ENCODE data around the gene CAMK2D. TPM values are rescaled to one million over a fixed set of nuclear protein-coding genes. Genes with fewer than 3 reads are reported as not detected.

CAMK2D gene
- total RNA-seq, 1 experiment from 2014 or later, result 21.5 TPM

- Histone ChIP-seq H3K36me3 (replicated peaks; ENCODE audit: control insufficient read depth, insufficient read depth, low read length) (no peaks in the 10 kb centered on the region), H3K4me3 (ENCODE audit: insufficient read depth, low read depth, low read length) (no peak overlapping the region), H3K27me3 (ENCODE audit: control insufficient read depth, insufficient read depth, low read length) (no peaks in the 10 kb centered on the region)
- DNase-seq, result no peak
Observed at GRCh38 chr4:113638562-113638832, 123.0 kb downstream of the CAMK2D start.

GRCh38 chr4:113637823-113638561, 123.5 kb downstream of the CAMK2D start:
- H3K36me3 ChIP-seq (replicated peaks; ENCODE audit: control insufficient read depth, insufficient read depth, low read length), result no peaks in the 10 kb centered on the region
- H3K4me3 ChIP-seq (ENCODE audit: insufficient read depth, low read depth, low read length), result no peak overlapping the region
- no peaks in the 10 kb centered on the region for H3K27me3 ChIP-seq (ENCODE audit: control insufficient read depth, insufficient read depth, low read length)
- no peak for DNase-seq

GRCh38 chr4:113637363-113637762, 124.2 kb downstream of the CAMK2D start:
- H3K36me3 ChIP-seq (replicated peaks; ENCODE audit: control insufficient read depth, insufficient read depth, low read length), result no peaks in the 10 kb centered on the region
- no peak overlapping the region for H3K4me3 ChIP-seq (ENCODE audit: insufficient read depth, low read depth, low read length)
- H3K27me3 ChIP-seq (ENCODE audit: control insufficient read depth, insufficient read depth, low read length), result no peaks in the 10 kb centered on the region
- DNase-seq, result no peak

GRCh38 chr4:113636877-113637276, 124.7 kb downstream of the CAMK2D start:
- Histone ChIP-seq H3K27me3 (ENCODE audit: control insufficient read depth, insufficient read depth, low read length) (no peaks in the 10 kb centered on the region), H3K36me3 (replicated peaks; ENCODE audit: control insufficient read depth, insufficient read depth, low read length) (no peaks in the 10 kb centered on the region), H3K4me3 (ENCODE audit: insufficient read depth, low read depth, low read length) (no peak overlapping the region)
- DNase-seq, result no peak

GRCh38 chr4:113636438-113636818, 125.1 kb downstream of the CAMK2D start:
- DNase-seq, result no peak
- Histone ChIP-seq H3K4me3 (ENCODE audit: insufficient read depth, low read depth, low read length) (no peak overlapping the region), H3K36me3 (replicated peaks; ENCODE audit: control insufficient read depth, insufficient read depth, low read length) (no peaks in the 10 kb centered on the region), H3K27me3 (ENCODE audit: control insufficient read depth, insufficient read depth, low read length) (no peaks in the 10 kb centered on the region)

GRCh38 chr4:113635739-113636437, 125.7 kb downstream of the CAMK2D start:
- no peaks in the 10 kb centered on the region for H3K36me3 ChIP-seq (replicated peaks; ENCODE audit: control insufficient read depth, insufficient read depth, low read length)
- no peak overlapping the region for H3K4me3 ChIP-seq (ENCODE audit: insufficient read depth, low read depth, low read length)
- H3K27me3 ChIP-seq (ENCODE audit: control insufficient read depth, insufficient read depth, low read length), result no peaks in the 10 kb centered on the region
- no peak for DNase-seq

GRCh38 chr4:113634081-113634969, 127.2 kb downstream of the CAMK2D start:
- no peaks in the 10 kb centered on the region for H3K36me3 ChIP-seq (replicated peaks; ENCODE audit: control insufficient read depth, insufficient read depth, low read length)
- H3K4me3 ChIP-seq (ENCODE audit: insufficient read depth, low read depth, low read length), result no peak overlapping the region
- no peaks in the 10 kb centered on the region for H3K27me3 ChIP-seq (ENCODE audit: control insufficient read depth, insufficient read depth, low read length)
- no peak for DNase-seq

- Histone ChIP-seq H3K27me3 (ENCODE audit: control insufficient read depth, insufficient read depth, low read length) (no peaks in the 10 kb centered on the region), H3K36me3 (replicated peaks; ENCODE audit: control insufficient read depth, insufficient read depth, low read length) (no peaks in the 10 kb centered on the region), H3K4me3 (ENCODE audit: insufficient read depth, low read depth, low read length) (no peak overlapping the region)
- DNase-seq, result no peak
Observed at GRCh38 chr4:113633467-113633866, 128.1 kb downstream of the CAMK2D start.

- no peak for DNase-seq
- H3K36me3 ChIP-seq (replicated peaks; ENCODE audit: control insufficient read depth, insufficient read depth, low read length), result no peaks in the 10 kb centered on the region
- no peak overlapping the region for H3K4me3 ChIP-seq (ENCODE audit: insufficient read depth, low read depth, low read length)
- no peaks in the 10 kb centered on the region for H3K27me3 ChIP-seq (ENCODE audit: control insufficient read depth, insufficient read depth, low read length)
Observed at GRCh38 chr4:113628711-113629110, 132.8 kb downstream of the CAMK2D start.

- H3K4me3 ChIP-seq (ENCODE audit: insufficient read depth, low read depth, low read length), result no peak overlapping the region
- no peaks in the 10 kb centered on the region for H3K36me3 ChIP-seq (replicated peaks; ENCODE audit: control insufficient read depth, insufficient read depth, low read length)
- H3K27me3 ChIP-seq (ENCODE audit: control insufficient read depth, insufficient read depth, low read length), result no peaks in the 10 kb centered on the region
- no peak for DNase-seq
Observed at GRCh38 chr4:113627321-113627720, 134.2 kb downstream of the CAMK2D start.

- Histone ChIP-seq H3K4me3 (ENCODE audit: insufficient read depth, low read depth, low read length) (no peak overlapping the region), H3K27me3 (ENCODE audit: control insufficient read depth, insufficient read depth, low read length) (no peaks in the 10 kb centered on the region), H3K36me3 (replicated peaks; ENCODE audit: control insufficient read depth, insufficient read depth, low read length) (no peaks in the 10 kb centered on the region)
- DNase-seq, result no peak
Observed at GRCh38 chr4:113625902-113626301, 135.6 kb downstream of the CAMK2D start.

- DNase-seq, result no peak
- no peaks in the 10 kb centered on the region for H3K27me3 ChIP-seq (ENCODE audit: control insufficient read depth, insufficient read depth, low read length)
- no peaks in the 10 kb centered on the region for H3K36me3 ChIP-seq (replicated peaks; ENCODE audit: control insufficient read depth, insufficient read depth, low read length)
- H3K4me3 ChIP-seq (ENCODE audit: insufficient read depth, low read depth, low read length), result no peak overlapping the region
Observed at GRCh38 chr4:113623274-113623894, 138.2 kb downstream of the CAMK2D start.

GRCh38 chr4:113621633-113622032, 139.9 kb downstream of the CAMK2D start:
- H3K36me3 ChIP-seq (replicated peaks; ENCODE audit: control insufficient read depth, insufficient read depth, low read length), result no peaks in the 10 kb centered on the region
- no peaks in the 10 kb centered on the region for H3K27me3 ChIP-seq (ENCODE audit: control insufficient read depth, insufficient read depth, low read length)
- H3K4me3 ChIP-seq (ENCODE audit: insufficient read depth, low read depth, low read length), result no peak overlapping the region
- DNase-seq, result no peak

GRCh38 chr4:113620032-113620431, 141.5 kb downstream of the CAMK2D start:
- H3K27me3 ChIP-seq (ENCODE audit: control insufficient read depth, insufficient read depth, low read length), result no peaks in the 10 kb centered on the region
- H3K36me3 ChIP-seq (replicated peaks; ENCODE audit: control insufficient read depth, insufficient read depth, low read length), result no peaks in the 10 kb centered on the region
- no peak for DNase-seq
- no peak overlapping the region for H3K4me3 ChIP-seq (ENCODE audit: insufficient read depth, low read depth, low read length)
